OCI-LY3 (cell line): ENCODE results near the gene GTF2IRD1.

Experiments
- H2AFZ ChIP-seq: fragments of 200-600, 300-600 bp; shearing (Covaris generic); 2 replicates; pipeline ENCODE4 v1.6.0; 2014; ENCODE audit warnings: antibody characterized with exemption, low read depth, low read length
- H3K27ac ChIP-seq: fragments of 200-600, 300-600 bp; sonication (generic); 2 replicates; pipeline ENCODE4 v1.5.1; 2014; ENCODE audit warnings: mild to moderate bottlenecking, low read length, moderate library complexity, mixed read lengths
- H3K27me3 ChIP-seq: fragments of 200-600, 300-600 bp; sonication (generic); 2 replicates; pipeline ENCODE4 v1.6.1; 2014; ENCODE audit warnings: low read depth, low read length, mixed read lengths
- H3K36me3 ChIP-seq: fragments of 200-600, 300-600 bp; sonication (generic); replicated peaks from 2 replicates; pipeline ENCODE3; 2014; ENCODE audit warnings: low read depth, low read length, mixed read lengths
- H3K4me1 ChIP-seq: fragments of 300-600, 200-600 bp; sonication (generic); 2 replicates; pipeline ENCODE4 v1.6.1; 2014; ENCODE audit warnings: low read length, mixed read lengths
- H3K4me2 ChIP-seq: fragments of 200-600, 300-600 bp; sonication (generic); 2 replicates; pipeline ENCODE4 v1.6.1; 2014; ENCODE audit warnings: low read length, mixed read lengths
- H3K4me3 ChIP-seq: fragments of 300-600, 200-600 bp; sonication (generic); 2 replicates; pipeline ENCODE4 v1.5.1; 2014; ENCODE audit warnings: antibody characterized with exemption, mild to moderate bottlenecking, low read length, moderate library complexity
- H3K79me2 ChIP-seq: fragments of 300-600, 200-600 bp; shearing (Covaris generic); 2 replicates; pipeline ENCODE4 v1.6.1; 2014; ENCODE audit warnings: mild to moderate bottlenecking, low read length, mixed read lengths
- H3K9ac ChIP-seq: fragments of 300-600, 200-600 bp; shearing (Covaris generic); 2 replicates; pipeline ENCODE4 v1.6.0; 2014; ENCODE audit warnings: mild to moderate bottlenecking, low read length, moderate library complexity
- H3K9me3 ChIP-seq: fragments of 200-600, 300-600 bp; shearing (Covaris generic); 2 replicates; pipeline ENCODE4 v1.6.1; 2014; ENCODE audit warnings: low read length, mixed read lengths; ENCODE audit not compliant: insufficient read depth
- H4K20me1 ChIP-seq: fragments of 200-600, 300-600 bp; sonication (generic); 2 replicates; pipeline ENCODE4 v1.6.1; 2016; ENCODE audit warnings: low read length, mixed read lengths; ENCODE audit not compliant: insufficient read depth
- EZH2phosphoT487 ChIP-seq: fragments of 200-600 bp; shearing (Covaris generic); IDR thresholded peaks from 2 replicates; pipeline ENCODE4 v1.6.1; 2018; ENCODE audit warnings: antibody characterized with exemption, mixed run types, low read depth
- TF ChIP-seq, protein P1 (sequence below): fragments of 200-600, 300-600 bp; sonication (generic); IDR thresholded peaks from 2 replicates; pipeline ENCODE4 v1.5.1; 2014; ENCODE audit warnings: antibody characterized with exemption, low read length, low read depth

The GTF2IRD1 gene

GRCh38 chr7:74604326-74605020 lies 150.8 kb downstream of the GTF2IRD1 start:
- H3K4me2 ChIP-seq, result no peak overlapping the region
- no peaks in the 10 kb centered on the region for H3K9me3 ChIP-seq
- no peaks in the 10 kb centered on the region for H4K20me1 ChIP-seq
- H2AFZ ChIP-seq, result no peak overlapping the region
- no peaks in the 10 kb centered on the region for H3K27me3 ChIP-seq
- H3K36me3 ChIP-seq, result no peaks in the 10 kb centered on the region
- H3K27ac ChIP-seq, result no peak overlapping the region
- no peak overlapping the region for H3K9ac ChIP-seq
- no peak for TF ChIP-seq EZH2phosphoT487
- TF ChIP-seq, protein P1, sequence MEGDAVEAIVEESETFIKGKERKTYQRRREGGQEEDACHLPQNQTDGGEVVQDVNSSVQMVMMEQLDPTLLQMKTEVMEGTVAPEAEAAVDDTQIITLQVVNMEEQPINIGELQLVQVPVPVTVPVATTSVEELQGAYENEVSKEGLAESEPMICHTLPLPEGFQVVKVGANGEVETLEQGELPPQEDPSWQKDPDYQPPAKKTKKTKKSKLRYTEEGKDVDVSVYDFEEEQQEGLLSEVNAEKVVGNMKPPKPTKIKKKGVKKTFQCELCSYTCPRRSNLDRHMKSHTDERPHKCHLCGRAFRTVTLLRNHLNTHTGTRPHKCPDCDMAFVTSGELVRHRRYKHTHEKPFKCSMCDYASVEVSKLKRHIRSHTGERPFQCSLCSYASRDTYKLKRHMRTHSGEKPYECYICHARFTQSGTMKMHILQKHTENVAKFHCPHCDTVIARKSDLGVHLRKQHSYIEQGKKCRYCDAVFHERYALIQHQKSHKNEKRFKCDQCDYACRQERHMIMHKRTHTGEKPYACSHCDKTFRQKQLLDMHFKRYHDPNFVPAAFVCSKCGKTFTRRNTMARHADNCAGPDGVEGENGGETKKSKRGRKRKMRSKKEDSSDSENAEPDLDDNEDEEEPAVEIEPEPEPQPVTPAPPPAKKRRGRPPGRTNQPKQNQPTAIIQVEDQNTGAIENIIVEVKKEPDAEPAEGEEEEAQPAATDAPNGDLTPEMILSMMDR, result no peak
- no peaks in the 10 kb centered on the region for H3K79me2 ChIP-seq
- no peak overlapping the region for H3K4me3 ChIP-seq
- peaks cover 19% of the 10 kb centered on the region for H3K4me1 ChIP-seq

- Histone ChIP-seq H3K27ac (no peak overlapping the region), H3K79me2 (no peaks in the 10 kb centered on the region), H3K9ac (peak overlapping the region; percentile 63), H3K9me3 (no peaks in the 10 kb centered on the region), H3K36me3 (no peaks in the 10 kb centered on the region), H3K4me3 (peak overlapping the region; percentile 81), H4K20me1 (no peaks in the 10 kb centered on the region), H3K4me1 (peaks cover 13% of the 10 kb centered on the region), H3K4me2 (peak overlapping the region; percentile 95), H3K27me3 (no peaks in the 10 kb centered on the region), H2AFZ (peak overlapping the region; percentile 64)
- no peak for TF ChIP-seq EZH2phosphoT487
- TF ChIP-seq, protein P1, result peak; percentile 31
Measured at GRCh38 chr7:74606101-74606908, 152.6 kb downstream of the GTF2IRD1 start.

GRCh38 chr7:74606909-74607510 lies 153.3 kb downstream of the GTF2IRD1 start:
- TF ChIP-seq, protein P1, result no peak
- no peak for TF ChIP-seq EZH2phosphoT487
- H3K9me3 ChIP-seq, result no peaks in the 10 kb centered on the region
- H3K27ac ChIP-seq, result no peak overlapping the region
- H3K79me2 ChIP-seq, result no peaks in the 10 kb centered on the region
- H3K4me1 ChIP-seq, result peaks cover 13% of the 10 kb centered on the region
- H2AFZ ChIP-seq, result peak overlapping the region; percentile 64
- H3K27me3 ChIP-seq, result no peaks in the 10 kb centered on the region
- H3K36me3 ChIP-seq, result no peaks in the 10 kb centered on the region
- H3K4me3 ChIP-seq, result peak overlapping the region; percentile 81
- H3K4me2 ChIP-seq, result peak overlapping the region; percentile 95
- H3K9ac ChIP-seq, result peak overlapping the region; percentile 63
- no peaks in the 10 kb centered on the region for H4K20me1 ChIP-seq
